PC-3 (cell line): ENCODE results near the gene DLG2. TPM values are rescaled to one million over a fixed set of nuclear protein-coding genes. Genes with fewer than 3 reads are reported as not detected.

Experiments used
- ATAC-seq: fragments of 200-7000 bp; cut with Tn5 transposase; 2 replicates; pipeline ENCODE4 v1.9.1; 2020; ENCODE audit warnings: mild to moderate bottlenecking, moderate library complexity
- BruUV-seq: library from RNA; stranded (reverse); fragments of 400-500 nt; replicated peaks from 2 replicates; lab custom pipeline; 2021; lab: Mats Ljungman, UMichigan
- CTCF ChIA-PET: fragments of 300-600 bp; sonication (Branson Sonifier 250); formaldehyde crosslinking; loops from one replicate; lab custom pipeline; 2022; ENCODE audit warnings: antibody characterized with exemption; lab: Charles Lee
- POLR2A ChIA-PET: fragments of 300-600 bp; sonication (Branson Sonifier 250); formaldehyde crosslinking; loops from one replicate; lab custom pipeline; 2022; ENCODE audit warnings: antibody characterized with exemption; ENCODE audit not compliant: unreplicated experiment; lab: Charles Lee
- DNase-seq: peaks from one replicate; pipeline ENCODE4 v3.0.0-alpha.2; 2015
- H2AFZ ChIP-seq: fragments of 300-600 bp; sonication (generic); 2 replicates; pipeline ENCODE4 v1.6.0; 2016; ENCODE audit warnings: antibody characterized with exemption, low read length
- H3F3A ChIP-seq: fragments of 300-600 bp; sonication (generic); one replicate; pipeline ENCODE4 v1.6.0; 2017; ENCODE audit warnings: antibody characterized with exemption, low read length, control low read depth, mild to moderate bottlenecking; ENCODE audit not compliant: unreplicated experiment
- H3K27ac ChIP-seq: fragments of 300-600 bp; sonication (generic); 2 replicates; pipeline ENCODE4 v1.5.1; 2016; ENCODE audit warnings: mild to moderate bottlenecking, low read length
- H3K27me3 ChIP-seq: fragments of 300-600 bp; sonication (generic); 2 replicates; pipeline ENCODE4 v1.6.1; 2016; ENCODE audit warnings: low read length, mixed read lengths
- H3K36me3 ChIP-seq: fragments of 300-600 bp; sonication (generic); 2 replicates; pipeline ENCODE4 v1.6.1; 2016; ENCODE audit warnings: low read depth, mixed run types, low read length, mixed read lengths
- H3K4me1 ChIP-seq: fragments of 300-600 bp; sonication (generic); 2 replicates; pipeline ENCODE4 v1.5.1; 2016; ENCODE audit warnings: low read length; ENCODE audit not compliant: insufficient read depth
- H3K4me2 ChIP-seq: fragments of 300-600 bp; sonication (generic); 2 replicates; pipeline ENCODE4 v1.6.0; 2016; ENCODE audit warnings: low read length
- H3K4me3 ChIP-seq: fragments of 300-600 bp; sonication (generic); 2 replicates; pipeline ENCODE4 v1.5.1; 2016; ENCODE audit warnings: mild to moderate bottlenecking, low read length, mixed read lengths
- H3K79me2 ChIP-seq: fragments of 300-600 bp; sonication (generic); 2 replicates; pipeline ENCODE4 v1.6.1; 2017; ENCODE audit warnings: low read length, mixed read lengths
- H3K9ac ChIP-seq: fragments of 300-600 bp; sonication (generic); 2 replicates; pipeline ENCODE4 v1.6.0; 2016; ENCODE audit warnings: mild to moderate bottlenecking, low read length
- H3K9me2 ChIP-seq: fragments of 300-600 bp; sonication (generic); replicated peaks from 2 replicates; pipeline ENCODE4 v1.6.1; 2016; ENCODE audit warnings: mixed run types, low read length, mixed read lengths
- H3K9me3 ChIP-seq: fragments of 300-600 bp; sonication (generic); 2 replicates; pipeline ENCODE4 v1.6.1; 2016; ENCODE audit warnings: low read length, mixed read lengths
- H4K20me1 ChIP-seq: fragments of 300-600 bp; sonication (generic); 2 replicates; pipeline ENCODE4 v1.6.1; 2016; ENCODE audit warnings: low read length, mixed read lengths
- EZH2 ChIP-seq: fragments of 300-600 bp; sonication (generic); IDR thresholded peaks from one replicate; pipeline ENCODE4 v1.6.1; 2017; ENCODE audit warnings: antibody characterized with exemption, mild to moderate bottlenecking, low read length; ENCODE audit not compliant: unreplicated experiment
- EZH2phosphoT487 ChIP-seq: fragments of 300-600 bp; sonication (generic); IDR thresholded peaks from 2 replicates; pipeline ENCODE4 v1.6.1; 2018; ENCODE audit warnings: mild to moderate bottlenecking, antibody characterized with exemption, low read length, borderline replicate concordance
- intact Hi-C: fragments of 100-400 bp; cut with micrococcal nuclease; formaldehyde crosslinking; loops from 2 replicates; pipeline ENCODE4 v1.9.0; 2023
- total RNA-seq: library from RNA; depleted of rRNA; stranded (reverse); fragments of >200 nt; gene quantifications from 2 replicates; pipeline ENCODE4 v1.2.3, GENCODE V29; 2014
- TF ChIP-seq, protein P1 (sequence below): fragments of 300-600 bp; sonication (generic); conservative IDR thresholded peaks from 2 replicates; pipeline ENCODE4 v1.5.1; 2017; ENCODE audit warnings: antibody characterized with exemption, low read depth, mild to moderate bottlenecking, low read length

DLG2 gene
- total RNA-seq, 1 experiment from 2014 or later: 0.58 TPM

DNA sequence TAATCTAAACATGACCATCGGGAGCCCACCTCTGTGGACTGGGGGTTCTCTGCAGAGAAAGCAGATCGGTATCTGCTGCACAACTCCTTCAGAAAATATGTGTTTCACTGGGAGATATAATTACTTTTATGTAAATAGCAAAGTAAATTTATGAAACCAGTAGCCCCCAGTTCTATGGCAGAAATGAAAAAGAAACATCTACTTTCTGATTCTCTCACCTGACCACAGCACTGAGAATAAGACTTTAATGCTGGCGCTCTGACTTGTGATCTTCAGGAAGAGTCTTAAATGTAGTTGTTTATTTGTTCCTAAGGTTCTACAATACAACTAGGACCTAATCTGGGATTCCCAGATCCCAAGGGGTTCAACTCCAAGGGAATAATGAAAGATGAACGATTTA, 518.0 kb downstream of the DLG2 start:
- H3K79me2 ChIP-seq: no peaks in the 10 kb centered on the region
- H3K9ac ChIP-seq: no peak overlapping the region
- ATAC-seq (no peak), DNase-seq (no peak)
- no peaks in the 10 kb centered on the region for H3K9me3 ChIP-seq
- BruUV-seq: no TSS peak
- TF ChIP-seq, protein P1, sequence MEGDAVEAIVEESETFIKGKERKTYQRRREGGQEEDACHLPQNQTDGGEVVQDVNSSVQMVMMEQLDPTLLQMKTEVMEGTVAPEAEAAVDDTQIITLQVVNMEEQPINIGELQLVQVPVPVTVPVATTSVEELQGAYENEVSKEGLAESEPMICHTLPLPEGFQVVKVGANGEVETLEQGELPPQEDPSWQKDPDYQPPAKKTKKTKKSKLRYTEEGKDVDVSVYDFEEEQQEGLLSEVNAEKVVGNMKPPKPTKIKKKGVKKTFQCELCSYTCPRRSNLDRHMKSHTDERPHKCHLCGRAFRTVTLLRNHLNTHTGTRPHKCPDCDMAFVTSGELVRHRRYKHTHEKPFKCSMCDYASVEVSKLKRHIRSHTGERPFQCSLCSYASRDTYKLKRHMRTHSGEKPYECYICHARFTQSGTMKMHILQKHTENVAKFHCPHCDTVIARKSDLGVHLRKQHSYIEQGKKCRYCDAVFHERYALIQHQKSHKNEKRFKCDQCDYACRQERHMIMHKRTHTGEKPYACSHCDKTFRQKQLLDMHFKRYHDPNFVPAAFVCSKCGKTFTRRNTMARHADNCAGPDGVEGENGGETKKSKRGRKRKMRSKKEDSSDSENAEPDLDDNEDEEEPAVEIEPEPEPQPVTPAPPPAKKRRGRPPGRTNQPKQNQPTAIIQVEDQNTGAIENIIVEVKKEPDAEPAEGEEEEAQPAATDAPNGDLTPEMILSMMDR: no peak
- TF ChIP-seq EZH2phosphoT487: no peak
- no peak for TF ChIP-seq EZH2
- CTCF ChIA-PET: no interaction called here
- H3F3A ChIP-seq: no peaks in the 10 kb centered on the region
- no peaks in the 10 kb centered on the region for H3K36me3 ChIP-seq
- H3K27me3 ChIP-seq: no peaks in the 10 kb centered on the region
- peaks cover 3% of the 10 kb centered on the region for H3K4me1 ChIP-seq
- no peak overlapping the region for H3K4me2 ChIP-seq
- H3K9me2 ChIP-seq: no peaks in the 10 kb centered on the region
- no peak overlapping the region for H3K4me3 ChIP-seq
- no peaks in the 10 kb centered on the region for H4K20me1 ChIP-seq
- no peak overlapping the region for H3K27ac ChIP-seq
- POLR2A ChIA-PET: no interaction called here
- intact Hi-C loops: no loop called here
- no peak overlapping the region for H2AFZ ChIP-seq

DNA sequence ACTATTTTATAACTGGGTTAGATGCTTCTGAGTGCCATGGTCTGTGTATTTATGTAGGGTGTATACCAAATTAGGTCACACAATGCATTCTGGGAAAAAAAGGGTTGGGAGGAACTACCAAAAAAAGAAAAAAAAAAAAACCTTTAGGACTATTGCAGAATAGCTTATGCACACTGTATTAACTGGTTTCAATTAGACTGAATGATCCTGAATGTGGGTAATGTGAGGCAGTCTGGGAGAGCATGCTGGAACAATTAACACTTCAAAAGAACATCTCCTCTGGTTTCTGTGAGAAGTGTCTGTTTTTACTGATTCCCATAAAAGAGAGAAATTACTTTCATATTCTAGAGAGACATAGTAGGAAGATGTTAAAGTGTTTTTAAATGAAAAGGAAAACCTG, 521.3 kb downstream of the DLG2 start:
- no peaks in the 10 kb centered on the region for H4K20me1 ChIP-seq
- no peak for ATAC-seq
- H3K9ac ChIP-seq: no peak overlapping the region
- intact Hi-C loops: no loop called here
- H3K36me3 ChIP-seq: no peaks in the 10 kb centered on the region
- no peaks in the 10 kb centered on the region for H3K79me2 ChIP-seq
- ChIA-PET CTCF (no interaction called here), POLR2A (no interaction called here)
- H3K9me3 ChIP-seq: no peaks in the 10 kb centered on the region
- no peak overlapping the region for H3K4me3 ChIP-seq
- TF ChIP-seq, protein P1: no peak
- TF ChIP-seq EZH2phosphoT487 (no peak), EZH2 (no peak)
- no peak overlapping the region for H3K4me2 ChIP-seq
- no peak for DNase-seq
- no TSS peak for BruUV-seq
- H3K4me1 ChIP-seq: no peaks in the 10 kb centered on the region
- H3F3A ChIP-seq: no peaks in the 10 kb centered on the region
- H3K27me3 ChIP-seq: no peaks in the 10 kb centered on the region
- no peaks in the 10 kb centered on the region for H3K9me2 ChIP-seq
- no peak overlapping the region for H2AFZ ChIP-seq
- H3K27ac ChIP-seq: no peak overlapping the region

DNA sequence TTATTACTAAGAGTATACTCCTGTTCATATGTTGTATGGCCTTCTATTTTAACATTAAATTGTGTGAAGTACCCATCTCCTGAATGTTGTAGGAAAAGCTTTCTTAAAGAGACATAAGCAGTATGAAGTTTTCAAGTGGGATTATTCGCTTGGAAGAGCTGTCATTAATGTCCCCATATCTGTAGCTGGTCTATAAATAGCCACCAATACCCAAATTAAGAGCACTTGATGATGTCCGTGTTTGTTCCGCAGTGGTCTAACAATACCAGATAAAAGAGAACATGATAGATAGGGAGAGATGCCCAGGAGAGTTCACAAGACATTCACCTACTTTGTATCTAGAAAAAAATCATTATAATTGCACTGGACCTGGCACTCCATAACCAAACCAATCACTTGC, 527.6 kb downstream of the DLG2 start:
- ChIA-PET POLR2A (no interaction called here), CTCF (no interaction called here)
- no TSS peak for BruUV-seq

More for the DNA sequence above, 527.6 kb downstream of the DLG2 start:
- no peaks in the 10 kb centered on the region for H3K79me2 ChIP-seq
- H3K27ac ChIP-seq: no peak overlapping the region
- H3K4me2 ChIP-seq: no peak overlapping the region
- H3F3A ChIP-seq: no peaks in the 10 kb centered on the region
- H3K9me3 ChIP-seq: no peaks in the 10 kb centered on the region
- no peaks in the 10 kb centered on the region for H4K20me1 ChIP-seq
- H3K9me2 ChIP-seq: no peaks in the 10 kb centered on the region
- no peak overlapping the region for H2AFZ ChIP-seq
- TF ChIP-seq EZH2phosphoT487 (no peak), EZH2 (no peak)
- TF ChIP-seq, protein P1: no peak
- H3K36me3 ChIP-seq: no peaks in the 10 kb centered on the region
- intact Hi-C loops: no loop called here
- no peaks in the 10 kb centered on the region for H3K27me3 ChIP-seq
- DNase-seq (no peak), ATAC-seq (no peak)
- H3K4me1 ChIP-seq: peaks cover 9% of the 10 kb centered on the region; the same call in 1 of the 2 replicates
- no peak overlapping the region for H3K4me3 ChIP-seq
- no peak overlapping the region for H3K9ac ChIP-seq
